GOT3 (cell line): ENCODE data around the gene RFC2.
"Not testable (repeated sequence)": the region's sequence is repeated elsewhere in the genome, so short reads cannot be mapped to it uniquely, and the experiment has no call there.

Experiments
- DNase-seq: peaks from one replicate; lab custom pipeline; 2025; ENCODE audit warnings: mixed read lengths; lab: John Stamatoyannopoulos, UW

Gene RFC2

GRCh38 chr7:74282748-74283459 is 28.7 kb upstream of the RFC2 start:
- DNase-seq = no peak

DNA sequence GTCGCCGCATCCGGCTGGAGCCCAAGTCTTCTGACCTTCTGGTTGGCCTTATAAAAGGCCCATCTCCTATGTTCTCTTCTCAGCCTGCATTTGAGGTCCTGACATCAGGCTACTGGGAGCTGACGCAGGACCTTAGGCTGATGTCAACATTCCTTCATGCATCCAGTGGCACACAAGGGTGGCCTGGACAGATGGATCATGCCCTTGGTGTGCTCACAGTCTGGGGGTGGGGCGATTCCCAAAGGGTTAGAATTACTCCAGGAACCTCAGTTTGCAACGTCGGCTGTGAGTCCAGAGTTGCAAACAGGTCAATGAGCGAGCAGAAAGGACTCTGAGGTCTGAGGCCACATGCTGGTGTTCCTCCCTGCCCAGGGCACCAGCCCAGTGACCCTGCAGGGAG is 26.8 kb upstream of the RFC2 start:
- DNase-seq = no peak

DNA sequence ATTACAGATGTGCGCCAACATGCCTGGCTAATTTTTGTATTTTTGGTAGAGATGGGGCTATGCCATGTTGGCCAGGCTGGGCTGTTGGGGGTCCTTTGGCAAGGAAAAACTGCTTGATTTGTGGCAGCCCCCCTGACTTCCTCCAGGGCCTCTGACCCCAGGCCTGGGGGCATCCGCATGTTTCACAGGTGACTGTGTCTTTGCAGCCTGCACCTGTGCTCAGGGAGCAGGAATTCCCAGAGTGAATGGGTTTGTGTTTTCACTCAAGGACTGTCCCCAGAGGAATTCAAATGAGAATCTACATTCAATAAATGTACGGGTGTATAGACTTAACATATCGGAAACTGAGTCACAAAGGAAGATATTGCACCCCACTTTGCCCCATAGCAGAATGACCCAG is 23.4 kb upstream of the RFC2 start:
- no peak for DNase-seq

DNA sequence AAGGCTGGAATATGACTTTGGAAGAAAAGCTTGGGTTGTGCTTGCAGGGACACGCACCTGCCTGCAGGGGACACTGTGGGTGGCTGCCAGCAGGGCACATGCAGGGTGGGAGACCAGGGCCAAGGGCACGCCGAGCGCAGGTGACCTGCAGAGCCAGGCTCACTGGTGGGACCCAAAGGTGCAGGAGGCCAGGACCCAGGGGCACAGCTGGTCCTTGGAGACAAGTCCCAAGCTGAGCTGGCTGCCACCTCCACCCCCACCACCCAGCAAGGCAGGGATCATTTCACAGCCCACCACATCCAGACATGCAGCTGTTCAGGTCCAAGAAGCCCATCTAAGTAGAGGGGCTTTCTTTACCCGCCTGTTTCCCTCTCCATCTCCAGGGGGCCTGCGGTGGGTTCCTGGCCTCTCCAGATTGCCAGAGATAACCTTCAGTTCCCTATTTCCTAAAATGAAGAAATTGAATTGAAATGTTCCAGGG is 21.2 kb upstream of the RFC2 start:
- DNase-seq = no peak

DNA sequence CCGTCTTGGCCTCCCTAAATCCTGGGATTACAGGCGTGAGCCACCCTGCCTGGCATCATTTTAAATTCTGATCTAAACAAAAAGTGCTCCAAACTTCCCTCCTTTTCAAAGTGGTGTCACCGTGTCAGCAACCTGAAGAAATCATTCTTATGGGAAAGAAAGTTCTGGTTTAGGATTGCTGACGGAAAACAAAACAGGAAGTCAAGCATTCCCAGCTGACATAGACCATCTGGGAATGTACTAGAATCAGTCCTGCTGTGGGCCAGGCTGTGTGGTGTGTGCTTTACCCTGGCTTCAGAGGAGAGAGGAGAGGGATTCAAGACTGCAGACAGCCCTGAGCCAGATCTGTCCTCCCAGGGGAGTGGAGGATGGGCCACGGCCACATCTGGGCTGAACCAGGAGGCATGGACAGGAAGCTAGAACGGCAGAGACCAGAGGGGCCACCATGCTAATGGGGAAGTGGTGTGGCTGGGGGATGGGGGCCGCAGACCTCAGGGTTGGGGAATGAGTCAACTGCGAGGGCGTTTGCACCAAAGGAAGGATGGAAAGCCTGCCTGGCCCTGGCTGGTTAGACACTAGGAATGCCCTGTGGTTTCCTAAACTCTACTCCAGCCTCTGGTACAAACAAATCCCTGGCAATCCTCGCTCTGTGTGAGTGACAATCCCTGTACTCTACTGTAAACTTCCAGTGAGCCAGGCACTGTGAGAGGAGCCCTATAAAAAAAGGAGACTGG is 18.3 kb upstream of the RFC2 start:
- peak; percentile 36 for DNase-seq

- no peak for DNase-seq
Measured at GRCh38 chr7:74271742-74272141, 17.5 kb upstream of the RFC2 start.

DNA sequence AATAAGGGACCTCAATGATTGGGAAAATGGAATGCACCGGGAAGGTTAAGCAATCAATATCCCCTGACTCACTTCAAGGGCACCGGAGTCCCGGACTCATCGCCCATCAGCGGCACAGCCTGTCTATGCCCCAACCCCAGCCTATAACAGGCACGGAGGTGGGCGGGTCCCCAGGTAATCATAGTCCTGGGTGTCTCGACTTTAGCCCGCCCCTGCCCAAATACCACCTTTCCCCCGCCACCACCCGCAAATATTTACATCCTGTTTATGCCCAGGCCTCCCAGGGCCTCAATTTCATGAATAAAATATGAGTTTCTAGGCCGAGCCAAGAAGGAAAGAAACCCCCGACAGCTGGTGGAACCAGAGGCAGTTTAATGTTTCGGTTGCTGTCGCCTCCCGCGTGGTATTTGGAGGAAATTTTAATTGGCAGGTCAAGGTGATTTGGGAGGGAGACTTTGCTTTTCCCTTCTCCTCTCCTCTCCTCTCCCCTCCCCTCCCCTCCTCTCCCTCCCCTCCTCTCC is 15.6 kb upstream of the RFC2 start:
- DNase-seq = no peak

DNA sequence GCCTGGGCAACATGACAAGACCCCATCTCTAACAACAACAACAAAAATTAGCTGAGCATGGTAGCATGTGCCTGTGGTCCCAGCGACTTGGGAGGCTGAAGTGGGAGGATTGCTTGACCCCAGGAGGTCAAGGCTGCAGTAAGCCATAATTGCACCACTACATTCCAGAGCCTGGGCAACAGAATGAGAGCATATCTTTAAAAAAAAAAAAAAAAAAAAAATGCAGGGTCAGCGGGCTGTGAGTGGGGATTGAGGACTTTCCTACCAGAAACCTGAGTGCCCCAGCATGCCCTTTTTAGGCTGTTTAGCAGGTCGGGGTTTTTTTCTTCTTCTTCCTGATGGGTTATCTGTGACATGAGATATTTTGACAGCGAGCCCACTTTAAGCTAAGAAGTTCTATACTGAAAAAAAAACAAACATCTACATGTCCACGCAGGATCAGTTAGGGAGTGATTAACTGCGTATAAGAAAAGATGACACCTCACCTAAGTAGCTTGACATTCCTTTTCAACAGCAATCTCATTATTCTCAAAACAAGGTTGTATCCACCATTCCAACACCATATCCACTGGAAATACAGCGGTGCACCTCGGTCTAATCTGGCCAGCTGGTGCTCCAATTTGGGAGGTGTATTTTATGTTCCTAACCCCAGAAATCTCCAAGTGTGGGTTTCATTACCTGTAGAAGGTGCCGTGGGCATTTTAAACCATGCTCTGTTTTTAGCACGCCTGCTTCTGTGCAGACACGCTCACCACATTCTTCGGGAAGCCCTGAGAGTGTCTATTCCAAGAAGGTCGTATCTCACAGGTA is 13.8 kb upstream of the RFC2 start:
- no peak for DNase-seq

GRCh38 chr7:74266191-74266963 is 12.2 kb upstream of the RFC2 start:
- no peak for DNase-seq

GRCh38 chr7:74263399-74264120 is 9.4 kb upstream of the RFC2 start:
- no peak for DNase-seq

- no peak for DNase-seq
Measured at GRCh38 chr7:74262639-74263398, 8.6 kb upstream of the RFC2 start.

DNA sequence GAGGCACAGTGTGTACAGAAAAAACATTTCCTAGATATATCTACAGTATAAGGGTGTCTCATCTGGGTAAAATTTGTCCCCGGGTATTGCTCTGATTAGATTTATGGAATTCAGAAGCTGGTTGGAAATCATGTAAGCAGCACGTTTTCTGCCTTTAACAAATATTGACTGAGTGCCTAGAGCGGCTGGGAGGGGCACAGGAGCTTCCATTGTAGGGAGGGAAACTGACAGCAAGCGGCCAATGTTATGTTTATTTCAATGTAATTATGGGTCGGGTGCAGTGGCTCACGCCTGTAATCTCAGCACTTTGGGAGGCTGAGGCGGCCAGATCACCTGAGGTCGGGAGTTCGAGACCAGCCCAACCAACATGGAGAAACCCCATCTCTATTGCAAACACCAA is 4.4 kb upstream of the RFC2 start:
- no peak for DNase-seq

DNA sequence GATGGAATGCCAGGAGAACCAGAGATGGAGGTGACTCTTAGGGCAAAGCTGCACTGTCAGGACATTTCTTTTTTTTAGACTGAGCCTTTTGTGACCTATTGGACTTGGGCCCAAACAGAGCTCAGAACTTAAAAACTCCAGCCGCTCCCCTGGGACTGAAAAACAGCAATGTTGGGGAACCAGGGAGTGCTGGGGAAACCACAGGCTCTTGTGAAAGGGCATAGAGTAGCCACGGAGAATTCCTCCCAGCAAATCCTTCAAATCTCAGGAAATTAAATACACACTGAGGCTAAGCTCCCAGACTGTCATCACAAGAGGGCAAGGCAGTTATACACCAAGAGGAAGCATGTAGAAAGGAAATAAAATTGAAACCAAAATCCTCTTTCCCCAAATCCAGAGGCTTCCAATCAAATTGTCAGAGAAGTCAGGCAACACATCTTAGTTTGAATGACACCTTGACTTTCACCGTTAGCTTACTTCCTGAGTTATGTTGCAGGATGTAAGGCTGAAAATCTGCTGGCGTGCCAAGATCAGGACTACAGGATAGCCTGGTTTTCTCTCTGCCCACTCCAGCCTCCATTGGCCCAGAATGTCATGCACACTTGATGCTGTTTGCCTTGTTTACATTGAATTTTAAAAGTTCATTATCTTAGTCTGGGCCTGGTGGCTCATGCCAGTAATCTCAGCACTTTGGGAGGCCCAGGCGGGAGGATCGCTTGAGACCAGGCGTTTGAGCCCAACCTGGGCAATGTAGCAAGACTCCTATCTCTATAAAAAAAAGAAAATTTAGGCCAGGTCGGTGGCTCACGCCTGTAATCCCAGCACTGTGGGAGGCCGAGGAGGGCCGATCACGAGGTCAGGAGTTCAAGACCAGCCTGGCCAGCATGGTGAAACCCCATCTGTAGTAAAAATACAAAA is 2.6 kb upstream of the RFC2 start:
- peak; percentile 28 for DNase-seq

DNA sequence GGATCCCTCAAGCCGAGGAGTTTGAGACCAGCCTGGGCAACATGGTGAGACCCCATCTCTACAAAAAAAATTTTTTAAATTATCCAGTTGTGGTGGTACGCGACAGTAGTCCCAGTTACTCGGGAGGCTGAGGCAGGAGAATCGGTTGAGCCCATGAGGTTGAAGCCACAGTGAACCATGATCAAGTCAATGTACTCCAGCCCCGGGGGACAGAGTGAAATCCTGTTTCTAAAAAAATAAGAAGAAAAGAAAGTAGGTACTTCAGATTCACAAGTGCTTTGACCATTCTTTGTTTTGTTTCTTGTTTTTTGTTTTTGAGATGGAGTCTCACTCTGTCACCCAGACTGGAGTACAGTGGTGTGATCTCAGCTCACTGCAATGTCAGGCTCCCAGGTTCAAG is 1.3 kb upstream of the RFC2 start:
- DNase-seq = not testable (repeated sequence)

DNA sequence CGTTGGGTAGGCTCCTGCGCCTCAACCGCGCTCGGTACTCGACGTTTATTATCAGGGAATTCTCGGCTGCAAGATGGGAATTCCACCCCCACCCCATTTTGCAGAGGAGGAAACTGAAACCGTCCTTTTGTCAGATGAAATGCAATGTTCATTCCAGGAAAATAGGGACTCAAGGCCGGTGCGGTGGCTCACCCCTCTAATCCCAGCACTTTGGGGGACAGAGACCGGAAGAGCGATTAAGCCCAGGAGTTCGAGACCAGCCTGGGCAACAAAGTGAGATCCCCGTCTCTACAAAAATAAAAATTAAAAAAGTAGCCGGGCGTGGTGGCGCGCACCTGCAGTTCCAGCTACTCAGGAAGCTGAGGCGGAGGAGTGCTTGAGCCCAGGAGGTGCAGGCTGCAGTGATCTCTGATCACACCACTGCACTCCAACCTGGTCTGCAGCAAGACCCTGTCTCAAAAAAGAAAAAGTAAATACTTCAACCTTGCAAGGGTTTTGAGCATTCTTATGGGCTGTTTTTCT is 720 bp upstream of the RFC2 start:
- DNase-seq = no peak

DNA sequence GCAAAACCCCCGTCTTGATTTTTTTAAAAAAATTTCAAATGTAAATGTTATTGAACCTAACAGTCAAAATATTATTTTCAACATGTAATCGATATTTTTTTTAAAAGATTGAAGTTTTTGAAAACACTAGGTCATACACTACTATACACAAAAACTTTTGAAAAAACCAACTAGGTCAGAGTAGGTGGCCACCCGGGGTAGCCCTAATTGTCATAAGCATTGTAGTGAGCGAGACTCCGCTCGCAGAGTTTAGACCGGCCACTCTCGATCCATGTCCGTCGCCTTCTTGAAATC is 417 bp downstream of the RFC2 start:
- no peak for DNase-seq

GRCh38 chr7:74253331-74253730 is 868 bp downstream of the RFC2 start:
- no peak for DNase-seq

GRCh38 chr7:74252893-74253292 is 1.3 kb downstream of the RFC2 start:
- no peak for DNase-seq

DNA sequence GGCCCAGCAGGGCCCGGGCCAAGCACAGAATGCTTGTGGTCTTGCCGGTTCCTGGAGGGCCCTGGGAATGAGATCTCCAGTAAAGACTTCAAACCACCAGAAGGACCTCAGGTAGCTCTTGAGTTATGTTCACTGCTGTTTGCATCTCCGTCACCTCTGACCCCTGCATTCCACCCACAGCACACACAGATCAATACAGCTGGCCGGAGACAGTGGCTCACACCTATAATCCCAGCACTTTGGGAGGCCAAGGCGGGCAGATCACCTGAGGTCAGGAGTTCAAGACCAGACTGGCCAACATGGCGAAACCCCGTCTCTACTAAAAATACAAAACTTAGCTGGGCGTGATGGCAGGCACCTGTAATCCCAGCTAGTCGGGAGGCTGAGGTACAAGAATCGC is 5.1 kb downstream of the RFC2 start:
- not testable (repeated sequence) for DNase-seq
